CD4-positive, CD25-positive, alpha-beta regulatory T cell (primary cell): ENCODE measurements around the gene IFI44. TPM values are rescaled to one million over a fixed set of nuclear protein-coding genes. Genes with fewer than 3 reads are reported as not detected.

Experiments used
- ATAC-seq, 2 donors: fragments of 150-1000 bp; cut with Tn5 transposase; one replicate each; pipeline ENCODE4 v1.10.0; 2021; ENCODE audit warnings: low read depth in 2 of 2, moderate number of reproducible peaks in 2 of 2, moderate library complexity in 1 of 2
- DNase-seq, 3 donors: peaks; one replicate each; pipeline versions ENCODE4 v3.0.0 to v3.0.0-alpha.2; 2012 to 2022; ENCODE audit warnings: mixed read lengths in 1 of 3
- H3K27ac ChIP-seq: one replicate; pipeline ENCODE4 v1.7.0; 2013; ENCODE audit warnings: mild to moderate bottlenecking, low read length; ENCODE audit not compliant: insufficient read depth, poor library complexity, severe bottlenecking
- H3K27me3 ChIP-seq: one replicate; pipeline ENCODE4 v1.7.0; 2013; ENCODE audit warnings: low read length; ENCODE audit not compliant: control insufficient read depth, insufficient read depth
- H3K36me3 ChIP-seq: one replicate; pipeline ENCODE4 v1.7.0; 2013; ENCODE audit warnings: mild to moderate bottlenecking, low read length, moderate library complexity; ENCODE audit not compliant: control insufficient read depth, insufficient read depth
- H3K4me1 ChIP-seq: 2 replicates; pipeline ENCODE4 v1.7.0; 2013; ENCODE audit warnings: mild to moderate bottlenecking, low read length; ENCODE audit not compliant: insufficient read depth, control insufficient read depth, poor library complexity, severe bottlenecking
- H3K4me3 ChIP-seq: one replicate; pipeline ENCODE4 v1.7.0; 2013; ENCODE audit warnings: low read depth, mild to moderate bottlenecking, low read length, moderate library complexity
- H3K9me3 ChIP-seq, 2 experiments: 1 replicate in 1 of 2; 2 replicates in 1 of 2; pipeline ENCODE4 v1.7.0; 2013; ENCODE audit warnings: low read length in 2 of 2, mild to moderate bottlenecking in 1 of 2, moderate library complexity in 1 of 2; ENCODE audit not compliant: control insufficient read depth in 2 of 2
- H3K27ac Mint-ChIP-seq, 3 donors: one replicate each; pipeline ENCODE4 v1.8.0; 2020 to 2022; ENCODE audit warnings: mild to moderate bottlenecking in 3 of 3, mixed read lengths in 3 of 3, moderate library complexity in 2 of 3
- H3K27me3 Mint-ChIP-seq: one replicate; pipeline ENCODE4 v1.8.0; 2022; ENCODE audit warnings: mild to moderate bottlenecking, mixed read lengths
- H3K36me3 Mint-ChIP-seq: one replicate; pipeline ENCODE4 v1.8.0; 2020; ENCODE audit warnings: mixed read lengths
- H3K4me1 Mint-ChIP-seq, 4 donors: one replicate each; pipeline ENCODE4 v1.8.0; 2020 to 2022; ENCODE audit warnings: mixed read lengths in 4 of 4, mild to moderate bottlenecking in 1 of 4
- H3K4me3 Mint-ChIP-seq, 4 donors: one replicate each; pipeline ENCODE4 v1.8.0; 2020 to 2022; ENCODE audit warnings: mild to moderate bottlenecking in 4 of 4, mixed read lengths in 4 of 4, moderate library complexity in 3 of 4
- H3K9me3 Mint-ChIP-seq, 7 donors: one replicate each; pipeline ENCODE4 v1.8.0; 2020 to 2022; ENCODE audit warnings: mixed read lengths in 7 of 7, mild to moderate bottlenecking in 3 of 7, moderate library complexity in 2 of 7
- polyA plus RNA-seq, 4 donors: library from polyadenylated mRNA; unstranded; fragments of 300-500 nt; fragmentation: Illumina TruSeq; gene quantifications; one replicate each; pipeline ENCODE4 v1.2.3, GENCODE V29; 2021
- total RNA-seq: library from RNA; stranded (reverse); gene quantifications from one replicate; pipeline ENCODE4 v1.2.3, GENCODE V29; 2022

Gene IFI44
- total and polyA plus RNA-seq, 5 donors from 2014 or later: 10.2 to 53.9 (median 21.3) TPM

DNA sequence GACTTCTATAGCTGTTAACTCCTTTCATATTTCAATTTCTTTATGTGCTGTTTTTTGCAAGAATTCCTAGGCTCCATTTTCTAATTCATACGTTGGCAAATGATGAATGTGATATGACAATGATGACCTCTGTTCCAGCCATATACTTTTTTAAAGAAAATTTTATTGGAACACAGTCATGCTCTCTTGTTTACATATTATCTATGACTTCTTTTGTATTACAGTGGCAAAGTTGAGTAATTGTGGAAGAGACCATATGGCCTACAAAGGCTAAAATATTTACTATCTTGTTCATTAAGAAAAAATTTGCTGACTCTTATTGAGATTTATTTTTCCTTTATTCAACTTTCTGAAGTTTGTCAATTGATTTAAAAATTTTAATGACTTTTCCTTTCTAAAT lies 22.3 kb upstream of the IFI44 start:
- DNase-seq (no peak), ATAC-seq (no peak)
- no peaks in the 10 kb centered on the region for H3K9me3 ChIP-seq
- Mint-ChIP-seq H3K36me3 (peaks cover 8% of the 10 kb centered on the region), H3K4me3 (no peak overlapping the region), H3K27ac (no peak overlapping the region), H3K9me3 (no peaks in the 10 kb centered on the region), H3K4me1 (peaks cover 10 to 41% (median 34%) of the 10 kb centered on the region in 4 donors), H3K27me3 (no peaks in the 10 kb centered on the region)
- no peak overlapping the region for H3K4me3 ChIP-seq
- no peak overlapping the region for H3K27ac ChIP-seq
- no peaks in the 10 kb centered on the region for H3K4me1 ChIP-seq
- H3K27me3 ChIP-seq: no peaks in the 10 kb centered on the region
- H3K36me3 ChIP-seq: no peaks in the 10 kb centered on the region

DNA sequence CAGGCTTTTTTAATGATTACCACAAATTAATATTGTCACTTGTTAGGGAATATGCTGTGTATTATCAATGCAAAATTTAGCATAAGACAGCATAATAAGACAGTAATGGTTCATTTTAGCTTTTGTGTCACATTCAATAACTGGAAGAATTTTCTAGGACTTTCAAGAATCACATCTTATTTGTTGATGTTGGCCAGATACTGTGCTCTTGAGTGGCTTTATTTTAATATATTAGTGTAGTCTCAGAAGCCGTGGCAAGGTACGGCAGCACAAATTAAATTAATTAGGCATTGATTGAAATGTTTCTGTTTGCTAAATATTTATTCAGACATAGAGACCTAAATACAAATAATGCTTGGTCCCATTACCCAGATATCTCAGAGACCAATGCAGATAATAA lies 19.0 kb upstream of the IFI44 start:
- H3K27ac ChIP-seq: no peak overlapping the region
- H3K36me3 Mint-ChIP-seq: no peaks in the 10 kb centered on the region
- no peak for DNase-seq
- no peaks in the 10 kb centered on the region for H3K27me3 ChIP-seq
- H3K9me3 ChIP-seq: no peaks in the 10 kb centered on the region
- peaks cover under 1 to 16% (median 8%) of the 10 kb centered on the region in 4 donors for H3K4me1 Mint-ChIP-seq
- no peak overlapping the region for H3K27ac Mint-ChIP-seq
- H3K4me3 Mint-ChIP-seq: no peak overlapping the region
- H3K4me3 ChIP-seq: no peak overlapping the region
- no peaks in the 10 kb centered on the region for H3K27me3 Mint-ChIP-seq
- no peaks in the 10 kb centered on the region for H3K4me1 ChIP-seq
- ATAC-seq: no peak
- no peaks in the 10 kb centered on the region for H3K36me3 ChIP-seq
- H3K9me3 Mint-ChIP-seq: peaks cover 0 to 7% (median 0%) of the 10 kb centered on the region in 7 donors

DNA sequence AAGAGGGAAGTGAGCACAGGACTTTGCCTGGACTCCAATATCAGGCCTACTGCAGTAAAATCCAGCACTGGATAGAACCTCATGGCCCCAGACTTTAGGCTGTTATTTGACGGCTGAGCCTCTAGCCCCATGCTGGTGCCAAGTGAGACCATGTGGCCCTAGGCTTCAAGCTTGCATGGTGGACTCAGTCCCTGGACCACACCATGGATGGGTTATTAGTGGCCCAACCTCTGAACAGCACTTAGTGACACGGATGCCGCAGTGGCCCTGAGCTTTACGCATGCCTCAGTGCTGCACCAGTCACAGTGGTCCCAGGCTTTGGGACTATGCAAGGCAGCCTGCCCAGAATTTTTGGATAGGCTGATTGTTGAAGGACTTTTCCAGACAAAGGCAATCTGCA lies 16.4 kb upstream of the IFI44 start:
- no peaks in the 10 kb centered on the region for H3K36me3 ChIP-seq
- H3K27me3 ChIP-seq: no peaks in the 10 kb centered on the region
- no peaks in the 10 kb centered on the region for H3K9me3 ChIP-seq
- Mint-ChIP-seq H3K27ac (no peak overlapping the region), H3K9me3 (peaks cover 0 to 7% (median 3%) of the 10 kb centered on the region in 7 donors), H3K4me3 (no peak overlapping the region), H3K4me1 (peaks cover 0 to 9% (median 2%) of the 10 kb centered on the region in 4 donors), H3K27me3 (no peaks in the 10 kb centered on the region), H3K36me3 (no peaks in the 10 kb centered on the region)
- H3K4me1 ChIP-seq: no peaks in the 10 kb centered on the region
- H3K27ac ChIP-seq: no peak overlapping the region
- ATAC-seq: no peak
- no peak overlapping the region for H3K4me3 ChIP-seq
- no peak for DNase-seq

GRCh38 chr1:78640462-78640861 lies 9.2 kb upstream of the IFI44 start:
- peaks cover 0 to 13% (median 11%) of the 10 kb centered on the region in 4 donors for H3K4me1 Mint-ChIP-seq
- Histone ChIP-seq H3K4me3 (no peak overlapping the region), H3K27ac (no peak overlapping the region), H3K9me3 (peaks cover 0 to 3% of the 10 kb centered on the region in 2 experiments), H3K27me3 (no peaks in the 10 kb centered on the region), H3K4me1 (peaks cover 4% of the 10 kb centered on the region), H3K36me3 (no peaks in the 10 kb centered on the region)
- DNase-seq (no peak), ATAC-seq (no peak)
- no peak overlapping the region for H3K4me3 Mint-ChIP-seq
- H3K27me3 Mint-ChIP-seq: peaks cover 6% of the 10 kb centered on the region
- H3K36me3 Mint-ChIP-seq: peaks cover 10% of the 10 kb centered on the region
- no peak overlapping the region for H3K27ac Mint-ChIP-seq
- H3K9me3 Mint-ChIP-seq: peaks cover 0 to 9% (median 3%) of the 10 kb centered on the region in 7 donors

DNA sequence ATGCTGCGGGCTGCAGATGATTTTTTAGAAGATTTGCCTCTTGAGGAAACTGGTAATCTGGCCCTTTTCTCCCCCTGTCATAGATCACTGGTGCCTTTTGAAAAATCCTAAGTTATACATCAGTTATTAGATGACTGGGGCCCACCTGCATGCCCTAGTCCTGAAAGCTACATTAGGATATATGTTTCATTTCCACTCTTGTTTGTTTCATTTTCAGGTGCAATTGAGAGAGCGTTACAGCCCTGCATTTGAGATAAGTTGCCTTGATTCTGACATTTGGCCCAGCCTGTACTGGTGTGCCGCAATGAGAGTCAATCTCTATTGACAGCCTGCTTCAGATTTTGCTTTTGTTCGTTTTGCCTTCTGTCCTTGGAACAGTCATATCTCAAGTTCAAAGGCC lies 8.1 kb upstream of the IFI44 start:
- DNase-seq: no peak
- H3K36me3 Mint-ChIP-seq: peaks cover 10% of the 10 kb centered on the region

GRCh38 chr1:78645723-78646122 lies 3.9 kb upstream of the IFI44 start:
- Mint-ChIP-seq H3K4me3 (peak overlapping the region; percentile 25 to 62 (median 38)), H3K27me3 (no peaks in the 10 kb centered on the region), H3K27ac (peak overlapping the region in 2 of 3 donors; percentile 0 to 72), H3K4me1 (peaks cover 4 to 48% (median 38%) of the 10 kb centered on the region in 4 donors), H3K36me3 (peaks cover 10% of the 10 kb centered on the region), H3K9me3 (peaks cover 0 to 20% (median 9%) of the 10 kb centered on the region in 7 donors)
- Histone ChIP-seq H3K27ac (no peak overlapping the region), H3K27me3 (no peaks in the 10 kb centered on the region), H3K4me3 (peak overlapping the region; percentile 16), H3K36me3 (no peaks in the 10 kb centered on the region), H3K9me3 (peaks cover 3 to 5% of the 10 kb centered on the region in 2 experiments), H3K4me1 (peaks cover 21% of the 10 kb centered on the region)
- DNase-seq (peak in 1 of 3 donors; percentile 48), ATAC-seq (peak; percentile 30 to 33)

More for the DNA sequence above, 8.1 kb upstream of the IFI44 start:
- Histone ChIP-seq H3K36me3 (no peaks in the 10 kb centered on the region), H3K27ac (no peak overlapping the region), H3K4me1 (peaks cover 15% of the 10 kb centered on the region), H3K4me3 (no peak overlapping the region), H3K27me3 (no peaks in the 10 kb centered on the region), H3K9me3 (peaks cover 0 to 3% of the 10 kb centered on the region in 2 experiments)
- Mint-ChIP-seq H3K27me3 (peaks cover 6% of the 10 kb centered on the region), H3K4me1 (peaks cover 4 to 24% (median 21%) of the 10 kb centered on the region in 4 donors), H3K27ac (no peak overlapping the region), H3K9me3 (peaks cover 0 to 9% (median 3%) of the 10 kb centered on the region in 7 donors), H3K4me3 (no peak overlapping the region)
- no peak for ATAC-seq

- peaks cover 5 to 60% (median 45%) of the 10 kb centered on the region in 4 donors for H3K4me1 Mint-ChIP-seq
- no peak for DNase-seq
- H3K36me3 ChIP-seq: no peaks in the 10 kb centered on the region
- H3K27ac Mint-ChIP-seq: peak overlapping the region in 1 of 3 donors; percentile 72
- peaks cover 7% of the 10 kb centered on the region for H3K36me3 Mint-ChIP-seq
- peaks cover 31% of the 10 kb centered on the region for H3K4me1 ChIP-seq
- H3K4me3 Mint-ChIP-seq: no peak overlapping the region
- H3K4me3 ChIP-seq: no peak overlapping the region
- H3K27me3 Mint-ChIP-seq: no peaks in the 10 kb centered on the region
- peaks cover 0 to 19% (median 9%) of the 10 kb centered on the region in 7 donors for H3K9me3 Mint-ChIP-seq
- no peak for ATAC-seq
- no peaks in the 10 kb centered on the region for H3K27me3 ChIP-seq
- peaks cover 3 to 5% of the 10 kb centered on the region in 2 experiments for H3K9me3 ChIP-seq
- no peak overlapping the region for H3K27ac ChIP-seq
Measured at GRCh38 chr1:78647238-78647637, 2.4 kb upstream of the IFI44 start.

GRCh38 chr1:78650114-78650660 lies 556 bp downstream of the IFI44 start:
- Mint-ChIP-seq H3K9me3 (peaks cover 0 to 11% (median 4%) of the 10 kb centered on the region in 7 donors), H3K27ac (peak overlapping the region; percentile 74 to 95 (median 88)), H3K36me3 (peaks cover 6% of the 10 kb centered on the region), H3K4me3 (peak overlapping the region; percentile 82 to 93 (median 92)), H3K27me3 (no peaks in the 10 kb centered on the region), H3K4me1 (peaks cover 10 to 65% (median 53%) of the 10 kb centered on the region in 4 donors)
- Histone ChIP-seq H3K4me1 (peaks cover 33% of the 10 kb centered on the region), H3K4me3 (peak overlapping the region; percentile 92), H3K9me3 (peaks cover 0 to 5% of the 10 kb centered on the region in 2 experiments), H3K36me3 (peaks cover 3% of the 10 kb centered on the region), H3K27ac (peak overlapping the region; percentile 65), H3K27me3 (no peaks in the 10 kb centered on the region)
- ATAC-seq (no peak), DNase-seq (peak in 1 of 3 donors; percentile 10)
